OCI-M2 (cell line): ENCODE measurements around the gene ADAMTS10.
"Not testable (repeated sequence)": the region's sequence is repeated elsewhere in the genome, so short reads cannot be mapped to it uniquely, and the experiment has no call there.

Experiments
- DNase-seq: peaks from one replicate; lab custom pipeline; 2025; ENCODE audit not compliant: unreplicated experiment; lab: John Stamatoyannopoulos, UW

ADAMTS10 gene

GRCh38 chr19:8629184-8629583 is 18.7 kb upstream of the ADAMTS10 start:
- DNase-seq = no peak

- no peak for DNase-seq
Observed at GRCh38 chr19:8626842-8627241, 16.3 kb upstream of the ADAMTS10 start.

- not testable (repeated sequence) for DNase-seq
Observed at GRCh38 chr19:8622886-8623285, 12.4 kb upstream of the ADAMTS10 start.

GRCh38 chr19:8618751-8619150 is 8.2 kb upstream of the ADAMTS10 start:
- no peak for DNase-seq

- DNase-seq = no peak
Observed at GRCh38 chr19:8617984-8618383, 7.5 kb upstream of the ADAMTS10 start.

GRCh38 chr19:8617325-8617724 is 6.8 kb upstream of the ADAMTS10 start:
- DNase-seq = not testable (repeated sequence)

- no peak for DNase-seq
Observed at GRCh38 chr19:8616861-8617260, 6.3 kb upstream of the ADAMTS10 start.

- peak; percentile 39 for DNase-seq
Observed at GRCh38 chr19:8615813-8616596, 5.5 kb upstream of the ADAMTS10 start.

- no peak for DNase-seq
Observed at GRCh38 chr19:8615024-8615423, 4.5 kb upstream of the ADAMTS10 start.

- DNase-seq = no peak
Observed at GRCh38 chr19:8614455-8614854, 3.9 kb upstream of the ADAMTS10 start.

GRCh38 chr19:8612807-8613171 is 2.3 kb upstream of the ADAMTS10 start:
- no peak for DNase-seq

- DNase-seq = no peak
Observed at GRCh38 chr19:8611877-8612806, 1.6 kb upstream of the ADAMTS10 start.

- no peak for DNase-seq
Observed at GRCh38 chr19:8611391-8611876, 919 bp upstream of the ADAMTS10 start.

GRCh38 chr19:8610936-8611300 is 403 bp upstream of the ADAMTS10 start:
- DNase-seq = no peak

- no peak for DNase-seq
Observed at GRCh38 chr19:8609279-8610040, 1.1 kb downstream of the ADAMTS10 start.

- no peak for DNase-seq
Observed at GRCh38 chr19:8608941-8609278, 1.6 kb downstream of the ADAMTS10 start.

- no peak for DNase-seq
Observed at GRCh38 chr19:8607386-8607785, 3.1 kb downstream of the ADAMTS10 start.

- no peak for DNase-seq
Observed at GRCh38 chr19:8605514-8605913, 5.0 kb downstream of the ADAMTS10 start.

GRCh38 chr19:8601796-8602195 is 8.7 kb downstream of the ADAMTS10 start:
- no peak for DNase-seq

- no peak for DNase-seq
Observed at GRCh38 chr19:8600816-8601215, 9.7 kb downstream of the ADAMTS10 start.

GRCh38 chr19:8600064-8600463 is 10.5 kb downstream of the ADAMTS10 start:
- no peak for DNase-seq
